ENCODE data around the gene PRSS57.

PRSS57 gene

DNA sequence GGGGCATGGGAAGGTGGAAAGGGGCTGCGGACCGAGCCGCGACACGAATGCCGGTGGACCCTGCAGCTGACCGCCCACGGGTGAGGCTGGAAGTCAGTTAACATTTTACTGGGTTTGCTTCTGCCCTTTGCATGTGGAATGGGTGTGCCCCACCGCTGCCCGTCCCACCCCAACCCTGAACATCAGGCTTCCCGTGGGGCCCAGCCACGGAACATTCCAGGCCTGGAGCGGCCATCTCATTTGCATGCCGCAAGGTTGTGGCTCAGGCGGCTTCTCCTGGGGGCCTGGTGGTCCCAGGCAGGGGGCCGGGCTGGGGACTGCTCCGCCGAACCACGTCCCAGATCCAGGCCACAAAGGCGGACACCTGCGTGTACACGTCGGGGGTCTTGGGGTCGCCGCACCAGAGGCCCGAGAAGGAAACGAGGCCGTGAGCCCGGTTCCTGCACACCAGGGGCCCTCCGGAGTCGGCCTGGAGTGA, 9.8 kb downstream of the PRSS57 start:
- Histone ChIP-seq H3K36me3 (ENCODE audit: control insufficient read depth, insufficient read depth, low read length) (no peaks in the 10 kb centered on the region), H3K9me3 (ENCODE audit: control insufficient read depth, low read length) (no peaks in the 10 kb centered on the region), H3K4me3 (ENCODE audit: low read depth, low read length) (no peak overlapping the region), H3K27me3 (ENCODE audit: control insufficient read depth, insufficient read depth, low read length) (no peaks in the 10 kb centered on the region), H3K27ac (no peak overlapping the region), H3K4me1 (no peaks in the 10 kb centered on the region), H3K4me2 (ENCODE audit: low read length) (no peak overlapping the region), H2AFZ (no peak overlapping the region), H3K9ac (no peak overlapping the region), H3K79me2 (no peaks in the 10 kb centered on the region)
- TF ChIP-seq, protein P1, sequence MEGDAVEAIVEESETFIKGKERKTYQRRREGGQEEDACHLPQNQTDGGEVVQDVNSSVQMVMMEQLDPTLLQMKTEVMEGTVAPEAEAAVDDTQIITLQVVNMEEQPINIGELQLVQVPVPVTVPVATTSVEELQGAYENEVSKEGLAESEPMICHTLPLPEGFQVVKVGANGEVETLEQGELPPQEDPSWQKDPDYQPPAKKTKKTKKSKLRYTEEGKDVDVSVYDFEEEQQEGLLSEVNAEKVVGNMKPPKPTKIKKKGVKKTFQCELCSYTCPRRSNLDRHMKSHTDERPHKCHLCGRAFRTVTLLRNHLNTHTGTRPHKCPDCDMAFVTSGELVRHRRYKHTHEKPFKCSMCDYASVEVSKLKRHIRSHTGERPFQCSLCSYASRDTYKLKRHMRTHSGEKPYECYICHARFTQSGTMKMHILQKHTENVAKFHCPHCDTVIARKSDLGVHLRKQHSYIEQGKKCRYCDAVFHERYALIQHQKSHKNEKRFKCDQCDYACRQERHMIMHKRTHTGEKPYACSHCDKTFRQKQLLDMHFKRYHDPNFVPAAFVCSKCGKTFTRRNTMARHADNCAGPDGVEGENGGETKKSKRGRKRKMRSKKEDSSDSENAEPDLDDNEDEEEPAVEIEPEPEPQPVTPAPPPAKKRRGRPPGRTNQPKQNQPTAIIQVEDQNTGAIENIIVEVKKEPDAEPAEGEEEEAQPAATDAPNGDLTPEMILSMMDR (IDR thresholded peaks at IDR 0.05) = no peak

GRCh38 chr19:682678-683320, 12.5 kb downstream of the PRSS57 start:
- Histone ChIP-seq H3K27ac (no peak overlapping the region), H3K9me3 (ENCODE audit: control insufficient read depth, low read length) (no peaks in the 10 kb centered on the region), H2AFZ (no peak overlapping the region), H3K79me2 (no peaks in the 10 kb centered on the region), H3K36me3 (ENCODE audit: control insufficient read depth, insufficient read depth, low read length) (no peaks in the 10 kb centered on the region), H3K4me2 (ENCODE audit: low read length) (no peak overlapping the region), H3K4me3 (ENCODE audit: low read depth, low read length) (no peak overlapping the region), H3K4me1 (peaks cover 3% of the 10 kb centered on the region), H3K9ac (no peak overlapping the region), H3K27me3 (ENCODE audit: control insufficient read depth, insufficient read depth, low read length) (no peaks in the 10 kb centered on the region)
- TF ChIP-seq, protein P1 (IDR thresholded peaks at IDR 0.05) = no peak

DNA sequence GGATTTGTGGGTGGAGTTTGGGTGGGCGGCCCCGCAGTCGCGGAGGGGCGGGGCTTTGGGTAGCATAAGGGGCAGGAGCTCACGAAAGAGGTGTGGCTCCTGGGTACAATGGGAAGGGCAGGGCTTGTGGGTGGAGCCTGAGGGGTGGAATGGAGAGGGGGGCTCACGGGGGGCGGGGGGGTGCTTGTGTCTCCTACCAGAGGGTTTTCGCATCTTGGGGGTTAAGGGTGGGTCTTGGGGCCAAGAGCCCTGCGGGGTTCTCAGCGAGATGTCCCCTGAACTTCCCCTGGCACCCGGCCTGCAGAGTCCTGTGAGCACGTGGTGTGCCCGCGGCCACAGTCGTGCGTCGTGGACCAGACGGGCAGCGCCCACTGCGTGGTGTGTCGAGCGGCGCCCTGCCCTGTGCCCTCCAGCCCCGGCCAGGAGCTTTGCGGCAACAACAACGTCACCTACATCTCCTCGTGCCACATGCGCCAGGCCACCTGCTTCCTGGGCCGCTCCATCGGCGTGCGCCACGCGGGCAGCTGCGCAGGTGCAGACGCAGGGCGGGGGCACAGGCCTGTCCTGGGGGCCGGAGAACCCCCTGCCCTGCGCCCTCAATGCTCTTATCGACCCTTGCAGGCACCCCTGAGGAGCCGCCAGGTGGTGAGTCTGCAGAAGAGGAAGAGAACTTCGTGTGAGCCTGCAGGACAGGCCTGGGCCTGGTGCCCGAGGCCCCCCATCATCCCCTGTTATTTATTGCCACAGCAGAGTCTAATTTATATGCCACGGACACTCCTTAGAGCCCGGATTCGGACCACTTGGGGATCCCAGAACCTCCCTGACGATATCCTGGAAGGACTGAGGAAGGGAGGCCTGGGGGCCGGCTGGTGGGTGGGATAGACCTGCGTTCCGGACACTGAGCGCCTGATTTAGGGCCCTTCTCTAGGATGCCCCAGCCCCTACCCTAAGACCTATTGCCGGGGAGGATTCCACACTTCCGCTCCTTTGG, 13.9 kb downstream of the PRSS57 start:
- H3K4me2 ChIP-seq (ENCODE audit: low read length) = peak overlapping the region; percentile 96
- H3K9ac ChIP-seq = no peak overlapping the region
- peak overlapping the region; percentile 87 for H2AFZ ChIP-seq
- H3K9me3 ChIP-seq (ENCODE audit: control insufficient read depth, low read length) = no peaks in the 10 kb centered on the region
- TF ChIP-seq, protein P1 (IDR thresholded peaks at IDR 0.05) = no peak
- H3K79me2 ChIP-seq = no peaks in the 10 kb centered on the region
- no peaks in the 10 kb centered on the region for H3K27me3 ChIP-seq (ENCODE audit: control insufficient read depth, insufficient read depth, low read length)
- peak overlapping the region; percentile 70 for H3K4me3 ChIP-seq (ENCODE audit: low read depth, low read length)
- H3K27ac ChIP-seq = peak overlapping the region; percentile 64
- H3K36me3 ChIP-seq (ENCODE audit: control insufficient read depth, insufficient read depth, low read length) = no peaks in the 10 kb centered on the region
- H3K4me1 ChIP-seq = peaks cover 4% of the 10 kb centered on the region

DNA sequence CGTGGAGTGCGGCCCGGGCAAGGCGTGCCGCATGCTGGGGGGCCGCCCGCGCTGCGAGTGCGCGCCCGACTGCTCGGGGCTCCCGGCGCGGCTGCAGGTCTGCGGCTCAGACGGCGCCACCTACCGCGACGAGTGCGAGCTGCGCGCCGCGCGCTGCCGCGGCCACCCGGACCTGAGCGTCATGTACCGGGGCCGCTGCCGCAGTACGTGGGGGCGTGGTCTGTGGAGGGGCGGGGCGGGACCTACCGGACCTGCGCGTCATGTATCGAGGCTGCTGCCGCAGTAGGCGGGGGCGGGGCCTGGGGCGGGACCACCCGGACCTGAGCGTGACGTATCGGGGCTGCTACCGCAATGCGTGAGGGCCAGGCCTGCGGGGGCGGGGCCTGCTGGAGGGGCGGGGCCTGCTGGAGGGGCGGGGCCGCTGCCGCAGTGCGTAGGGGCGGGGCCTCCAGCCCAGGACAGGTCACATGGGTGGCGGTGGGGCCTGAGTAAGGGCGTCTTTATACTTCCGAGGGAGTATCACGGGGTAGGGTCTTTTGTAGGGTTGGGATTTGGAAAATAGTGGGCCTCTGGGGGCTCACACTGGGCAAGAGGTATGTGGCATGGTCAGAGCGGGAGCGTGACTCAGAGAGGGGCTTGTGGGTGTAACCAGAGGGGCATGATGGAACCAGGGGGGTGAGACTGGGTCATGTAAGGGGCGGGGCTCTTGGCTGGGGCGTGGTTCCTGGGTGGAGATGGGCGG, 14.8 kb downstream of the PRSS57 start:
- peak overlapping the region; percentile 71 for H3K4me3 ChIP-seq (ENCODE audit: low read depth, low read length)
- H3K4me1 ChIP-seq = peaks cover 4% of the 10 kb centered on the region

More for the DNA sequence above, 14.8 kb downstream of the PRSS57 start:
- TF ChIP-seq, protein P1 (IDR thresholded peaks at IDR 0.05) = peak; percentile 37
- no peaks in the 10 kb centered on the region for H3K9me3 ChIP-seq (ENCODE audit: control insufficient read depth, low read length)
- H3K4me2 ChIP-seq (ENCODE audit: low read length) = peak overlapping the region; percentile 96
- no peaks in the 10 kb centered on the region for H3K79me2 ChIP-seq
- no peaks in the 10 kb centered on the region for H3K27me3 ChIP-seq (ENCODE audit: control insufficient read depth, insufficient read depth, low read length)
- no peak overlapping the region for H3K9ac ChIP-seq
- H3K36me3 ChIP-seq (ENCODE audit: control insufficient read depth, insufficient read depth, low read length) = no peaks in the 10 kb centered on the region
- H2AFZ ChIP-seq = peak overlapping the region; percentile 87
- H3K27ac ChIP-seq = peak overlapping the region; percentile 64
